ENCODE data around the gene ATP10B. TPM values are rescaled to one million over a fixed set of nuclear protein-coding genes. Genes with fewer than 3 reads are reported as not detected.

The ATP10B gene
- polyA plus RNA-seq, 1 donor (not counting 4 experiments of a cell fraction or from before 2014, with no cell fraction given) = 0.25 TPM

- Histone ChIP-seq H3K4me2 (ENCODE audit: control insufficient read depth, extremely low read depth, insufficient read depth, low read depth, low read length) (no peak overlapping the region), H3K9me1 (ENCODE audit: control insufficient read depth, extremely low read depth, insufficient read depth, low read length) (no peaks in the 10 kb centered on the region), H3K4me1 (ENCODE audit: control insufficient read depth, extremely low read depth, insufficient read depth, low read length) (no peaks in the 10 kb centered on the region), H3K9ac (ENCODE audit: control insufficient read depth, extremely low read depth, insufficient read depth, low read length) (no peak overlapping the region), H3K36me3 (ENCODE audit: control insufficient read depth in 2 of 2, extremely low read depth in 1 of 2, insufficient read depth in 2 of 2, low read length in 2 of 2) (no peaks in the 10 kb centered on the region), H3K27me3 (ENCODE audit: control insufficient read depth, extremely low read depth, insufficient read depth, low read length) (no peaks in the 10 kb centered on the region), H3K9me3 (ENCODE audit: control insufficient read depth, low read depth, low read length) (no peaks in the 10 kb centered on the region), H3K27ac (ENCODE audit: control insufficient read depth, insufficient read depth, low read length) (no peak overlapping the region), H2AFZ (ENCODE audit: control insufficient read depth, low read length) (no peak overlapping the region), H4K20me1 (ENCODE audit: control insufficient read depth, extremely low read depth, insufficient read depth, low read length) (no peaks in the 10 kb centered on the region), H3K4me3 (ENCODE audit: control insufficient read depth in 2 of 3, extremely low read depth in 1 of 3, insufficient read depth in 2 of 3, low read depth in 1 of 3, low read length in 3 of 3) (no peak overlapping the region), H3K79me2 (ENCODE audit: control insufficient read depth, insufficient read depth, low read length) (no peaks in the 10 kb centered on the region)
- TF ChIP-seq EZH2 (IDR thresholded peaks at IDR 0.05; ENCODE audit: low read length) (no peak), CTCF (optimal IDR thresholded peaks at IDR 0.05 in 1 of 3, IDR thresholded peaks at IDR 0.05 in 1 of 3, conservative IDR thresholded peaks at IDR 0.05 in 1 of 3; ENCODE audit: extremely low read depth in 1 of 3, insufficient read depth in 2 of 3, low read length in 3 of 3) (no peak)
- FAIRE-seq (no peak), DNase-seq (ENCODE audit: low read depth, low spot score) (no peak)
- dilution Hi-C loops (cut with MboI; ENCODE audit: extremely low pct_ligation_motif_present, low sequenced_read_pairs) = no loop called here
Measured at GRCh38 chr5:160694896-160695295, 157.1 kb downstream of the ATP10B start.

- no peaks in the 10 kb centered on the region for H4K20me1 ChIP-seq (ENCODE audit: control insufficient read depth, extremely low read depth, insufficient read depth, low read length)
- H3K27me3 ChIP-seq (ENCODE audit: control insufficient read depth, extremely low read depth, insufficient read depth, low read length) = no peaks in the 10 kb centered on the region
- dilution Hi-C loops (cut with MboI; ENCODE audit: extremely low pct_ligation_motif_present, low sequenced_read_pairs) = no loop called here
- H3K4me2 ChIP-seq (ENCODE audit: control insufficient read depth, extremely low read depth, insufficient read depth, low read depth, low read length) = no peak overlapping the region
- H3K36me3 ChIP-seq (ENCODE audit: control insufficient read depth in 2 of 2, extremely low read depth in 1 of 2, insufficient read depth in 2 of 2, low read length in 2 of 2) = no peaks in the 10 kb centered on the region
- no peaks in the 10 kb centered on the region for H3K9me1 ChIP-seq (ENCODE audit: control insufficient read depth, extremely low read depth, insufficient read depth, low read length)
- no peaks in the 10 kb centered on the region for H3K9me3 ChIP-seq (ENCODE audit: control insufficient read depth, low read depth, low read length)
- DNase-seq (ENCODE audit: low read depth, low spot score) (no peak), FAIRE-seq (no peak)
- no peaks in the 10 kb centered on the region for H3K4me1 ChIP-seq (ENCODE audit: control insufficient read depth, extremely low read depth, insufficient read depth, low read length)
- H2AFZ ChIP-seq (ENCODE audit: control insufficient read depth, low read length) = no peak overlapping the region
- no peaks in the 10 kb centered on the region for H3K79me2 ChIP-seq (ENCODE audit: control insufficient read depth, insufficient read depth, low read length)
- no peak overlapping the region for H3K9ac ChIP-seq (ENCODE audit: control insufficient read depth, extremely low read depth, insufficient read depth, low read length)
- H3K27ac ChIP-seq (ENCODE audit: control insufficient read depth, insufficient read depth, low read length) = no peak overlapping the region
- H3K4me3 ChIP-seq (ENCODE audit: control insufficient read depth in 2 of 3, extremely low read depth in 1 of 3, insufficient read depth in 2 of 3, low read depth in 1 of 3, low read length in 3 of 3) = no peak overlapping the region
- TF ChIP-seq EZH2 (IDR thresholded peaks at IDR 0.05; ENCODE audit: low read length) = no peak
- TF ChIP-seq CTCF (optimal IDR thresholded peaks at IDR 0.05 in 1 of 3, IDR thresholded peaks at IDR 0.05 in 1 of 3, conservative IDR thresholded peaks at IDR 0.05 in 1 of 3; ENCODE audit: extremely low read depth in 1 of 3, insufficient read depth in 2 of 3, low read length in 3 of 3) = no peak
Measured at GRCh38 chr5:160693831-160694465, 158.1 kb downstream of the ATP10B start.

Data from keratinocyte (primary cell).